GM12878 (cell line): ENCODE data around the gene RHEX. TPM values are rescaled to one million over a fixed set of nuclear protein-coding genes. Genes with fewer than 3 reads are reported as not detected.

Experiments
- ATAC-seq: fragments of 200-7000 bp; cut with Tn5 transposase; 3 replicates; pipeline ENCODE4 v1.9.1; 2020; ENCODE audit warnings: mild to moderate bottlenecking, moderate library complexity
- BruUV-seq: library from RNA; stranded (reverse); fragments of 400-500 nt; replicated peaks from 2 replicates; lab custom pipeline; 2021; lab: Mats Ljungman, UMichigan
- CTCF ChIA-PET: fragments of 300-600 bp; sonication (Branson Sonifier 250); formaldehyde crosslinking; extraction: SDS; loops from one replicate; lab custom pipeline; 2021; ENCODE audit warnings: inconsistent platforms; lab: Yijun Ruan, JAX
- POLR2A ChIA-PET: fragments of 350-600 bp; formaldehyde crosslinking; extraction: SDS; loops from one replicate; lab custom pipeline; 2021; ENCODE audit warnings: inconsistent platforms; lab: Charles Lee
- RAD21 ChIA-PET: fragments of 300-600 bp; sonication (Branson Sonifier 250); formaldehyde crosslinking; loops from one replicate; lab custom pipeline; 2023; ENCODE audit warnings: antibody characterized with exemption; ENCODE audit not compliant: unreplicated experiment; lab: Charles Lee
- SMC1A ChIA-PET: fragments of 300-600 bp; sonication (Branson Sonifier 250); formaldehyde crosslinking; loops from one replicate; lab custom pipeline; 2023; ENCODE audit not compliant: unreplicated experiment, uncharacterized antibody; lab: Charles Lee
- DNase-seq: peaks from one replicate; pipeline ENCODE4 v3.0.0-alpha.2; 2011; ENCODE audit warnings: low read depth, low spot score
- FAIRE-seq: peaks from 3 replicates; lab custom pipeline; 2011; peaks lifted over from hg19 to GRCh38; lab: Jason Lieb, UNC
- H2AFZ ChIP-seq: 2 replicates; pipeline ENCODE4 v1.6.0; 2011; ENCODE audit warnings: low read depth, low read length, control low read depth; ENCODE audit not compliant: control insufficient read depth
- H3K27ac ChIP-seq: 2 replicates; pipeline ENCODE4 v1.5.1; 2011; ENCODE audit warnings: control low read depth; ENCODE audit not compliant: control insufficient read depth, insufficient read depth
- H3K27me3 ChIP-seq, 2 experiments: replicated peaks in 1 of 2; 2 replicates each; pipeline versions ENCODE4 v1.6.0 to v1.6.1; 2011; ENCODE audit warnings: low read length in 1 of 2; ENCODE audit not compliant: control insufficient read depth in 2 of 2, insufficient read depth in 2 of 2
- H3K36me3 ChIP-seq, 2 experiments: 2 replicates each; pipeline ENCODE4 v1.5.1; 2011; ENCODE audit warnings: low read length in 1 of 2; ENCODE audit not compliant: control insufficient read depth in 2 of 2, insufficient read depth in 2 of 2
- H3K4me1 ChIP-seq: 2 replicates; pipeline ENCODE4 v1.6.1; 2011; ENCODE audit warnings: mild to moderate bottlenecking, low read length, moderate library complexity, mixed read lengths; ENCODE audit not compliant: control insufficient read depth, insufficient read depth
- H3K4me2 ChIP-seq: 2 replicates; pipeline ENCODE4 v1.6.0; 2011; ENCODE audit warnings: control low read depth; ENCODE audit not compliant: control insufficient read depth, insufficient read depth
- H3K4me3 ChIP-seq: fragments of 200-600 bp; sonication (generic); 2 replicates; pipeline ENCODE4 v1.5.1; 2016
- H3K79me2 ChIP-seq: 2 replicates; pipeline ENCODE4 v1.6.0; 2011; ENCODE audit warnings: low read length; ENCODE audit not compliant: control insufficient read depth, insufficient read depth
- H3K9ac ChIP-seq: 2 replicates; pipeline ENCODE4 v1.8.0; 2011; ENCODE audit warnings: low read length, control low read depth, mixed read lengths; ENCODE audit not compliant: control insufficient read depth, insufficient read depth
- H3K9me3 ChIP-seq: replicated peaks from 3 replicates; pipeline ENCODE4 v1.5.1; 2011; ENCODE audit warnings: mild to moderate bottlenecking, low read length; ENCODE audit not compliant: control insufficient read depth, insufficient read depth
- H4K20me1 ChIP-seq: 2 replicates; pipeline ENCODE4 v1.6.0; 2011; ENCODE audit not compliant: control insufficient read depth, insufficient read depth
- ASH2L ChIP-seq: fragments of 300-600, 200-600 bp; sonication (generic); IDR thresholded peaks from 2 replicates; pipeline ENCODE4 v1.6.1; 2017; ENCODE audit warnings: low read depth, mild to moderate bottlenecking, borderline replicate concordance
- ESRRA ChIP-seq: IDR thresholded peaks from 2 replicates; pipeline ENCODE4 v1.6.1; 2012; ENCODE audit warnings: mild to moderate bottlenecking, low read length, improper control_type of control experiment
- GATAD2B ChIP-seq: fragments of 450-650 bp; conservative IDR thresholded peaks from 2 replicates; pipeline ENCODE4 v1.6.1; 2017; ENCODE audit warnings: low read depth, mild to moderate bottlenecking, moderate library complexity
- LARP7 ChIP-seq: fragments of 450-650 bp; IDR thresholded peaks from 2 replicates; pipeline ENCODE4 v1.6.1; 2017; ENCODE audit warnings: mild to moderate bottlenecking
- PAX5 ChIP-seq: IDR thresholded peaks from 2 replicates; pipeline ENCODE4 v1.6.1; 2011; ENCODE audit warnings: low read depth, low read length, borderline replicate concordance
- POLR2A ChIP-seq: IDR thresholded peaks from 2 replicates; pipeline ENCODE4 v1.6.1; 2011; ENCODE audit warnings: low read depth, mild to moderate bottlenecking, low read length
- ZNF622 ChIP-seq: fragments of 450-650 bp; IDR thresholded peaks from 2 replicates; pipeline ENCODE4 v1.6.1; 2017; ENCODE audit warnings: mild to moderate bottlenecking, inconsistent platforms
- WGBS: methylation state at CpG from one replicate; pipeline ENCODE4 v1.1.6; 2016; ENCODE audit warnings: low lambda C conversion rate; ENCODE audit not compliant: insufficient replicate concordance, insufficient coverage; ENCODE audit errors: missing lambda C conversion rate; 5-methylcytosine and 5-hydroxymethylcytosine counted together
- in situ Hi-C: fragments of 300-500 bp; cut with MboI; formaldehyde crosslinking; loops from 9 replicates; pipeline ENCODE4 v1.14.3; 2018; ENCODE audit warnings: mixed read lengths
- intact Hi-C: fragments of 100-400 bp; cut with micrococcal nuclease; formaldehyde crosslinking; loops from one replicate; pipeline ENCODE4 v1.14.2; 2022; ENCODE audit not compliant: unreplicated experiment
- polyA plus RNA-seq, 11 experiments: library from polyadenylated mRNA; depleted of rRNA in 4 of 11; unstranded in 6 of 11; stranded (reverse) in 5 of 11; fragments of >200 nt; fragmentation: Nextera tagmentation in 4 of 11; fragmentation: Illumina TruSeq in 1 of 11; extraction: Ambion mirVana in 4 of 11; extraction: Trizol in 1 of 11; gene quantifications; 1 replicate in 1 of 11; 2 replicates in 10 of 11; pipeline versions ENCODE4 v1.2.1 to v1.2.3, GENCODE V29; 2011 to 2016; ENCODE audit warnings: inconsistent platforms in 2 of 11, missing spikeins in 2 of 11, low read depth in 1 of 11
- total RNA-seq, 4 experiments: library from RNA; depleted of rRNA in 3 of 4; stranded (reverse); fragments of >200 nt in 3 of 4; fragmentation: Illumina TruSeq in 1 of 4; extraction: Trizol in 1 of 4; gene quantifications; 2 replicates each; pipeline versions ENCODE4 v1.2.1 to v1.2.3, GENCODE V29; 2013 to 2021

RHEX gene
- total and polyA plus RNA-seq, 10 of the 15 experiments (the other 5 are each of a cell fraction or from before 2014, with no cell fraction given) = 2.4 to 11.4 (median 5.7) TPM

GRCh38 chr1:206020393-206021007 lies 32.5 kb upstream of the RHEX start:
- Histone ChIP-seq H3K9ac (no peak overlapping the region), H3K79me2 (no peaks in the 10 kb centered on the region), H3K4me3 (no peak overlapping the region), H3K4me2 (no peak overlapping the region), H4K20me1 (no peaks in the 10 kb centered on the region), H3K4me1 (no peaks in the 10 kb centered on the region), H3K36me3 (no peaks in the 10 kb centered on the region), H2AFZ (no peak overlapping the region), H3K27me3 (peaks cover 0 to 5% of the 10 kb centered on the region in 2 experiments; a peak in 2 of 4 replicates), H3K9me3 (no peaks in the 10 kb centered on the region), H3K27ac (no peak overlapping the region)
- FAIRE-seq (no peak), ATAC-seq (no peak), DNase-seq (no peak)
- TF ChIP-seq LARP7 (no peak), ESRRA (no peak), ASH2L (no peak), ZNF622 (no peak), GATAD2B (no peak), PAX5 (no peak), POLR2A (no peak)
- ChIA-PET SMC1A (interaction anchor here (2.0 kb wide), 1 partner anchor 10 kb away, joined by 10 read pairs; no protein-coding TSS in a partner anchor), CTCF (interaction anchor here (1.0 to 1.5 kb wide), 3 partner anchors 10 to 85 kb away, joined by 3 to 8 read pairs (median 5); no protein-coding TSS in a partner anchor), RAD21 (interaction anchor here (1.3 kb wide), 1 partner anchor 43 kb away, joined by 3 read pairs; no protein-coding TSS in a partner anchor), POLR2A (no interaction called here)
- in situ Hi-C loops (no loop called here), intact Hi-C loops (no loop called here)
- no TSS peak for BruUV-seq
- WGBS = 1% methylated on average over 4 of the region's 4 CpGs
